Endothelial cell of umbilical vein (primary cell): ENCODE measurements around the gene ADCY9. TPM values are rescaled to one million over a fixed set of nuclear protein-coding genes. Genes with fewer than 3 reads are reported as not detected.

Experiments
- BruUV-seq: library from RNA; stranded (reverse); fragments of 400-500 nt; replicated peaks from 2 replicates; lab custom pipeline; 2021; lab: Mats Ljungman, UMichigan
- CTCF ChIA-PET: fragments of 300-600, 350-600 bp; sonication (Branson Sonifier 250); formaldehyde crosslinking; loops from one replicate; lab custom pipeline; 2021; ENCODE audit warnings: antibody characterized with exemption, inconsistent platforms; lab: Charles Lee
- POLR2A ChIA-PET: fragments of 300-600, 350-600 bp; sonication (Branson Sonifier 250); formaldehyde crosslinking; loops from one replicate; lab custom pipeline; 2021; ENCODE audit warnings: antibody characterized with exemption, inconsistent platforms; lab: Charles Lee
- DNase-seq: peaks from one replicate; pipeline ENCODE4 v3.0.0-alpha.2; 2011; ENCODE audit warnings: low read depth, low spot score
- FAIRE-seq: peaks from 2 replicates; lab custom pipeline; 2011; peaks lifted over from hg19 to GRCh38; lab: Jason Lieb, UNC
- H2AFZ ChIP-seq: 2 replicates; pipeline ENCODE4 v1.6.0; 2012; ENCODE audit warnings: low read depth, low read length, control low read depth, inconsistent platforms
- H3K27ac ChIP-seq: 2 replicates; pipeline ENCODE4 v1.5.1; 2011; ENCODE audit warnings: low read depth, mild to moderate bottlenecking, control low read depth, low read length, moderate library complexity; ENCODE audit not compliant: insufficient read depth
- H3K27me3 ChIP-seq, 2 experiments: 2 replicates each; pipeline versions ENCODE4 v1.6.0 to v1.6.1; 2011; ENCODE audit warnings: low read length in 2 of 2, mixed read lengths in 1 of 2; ENCODE audit not compliant: control insufficient read depth in 2 of 2, insufficient read depth in 2 of 2
- H3K36me3 ChIP-seq, 2 experiments: 2 replicates in 1 of 2; 3 replicates in 1 of 2; pipeline ENCODE4 v1.5.1; 2011; ENCODE audit warnings: low read length in 2 of 2, mild to moderate bottlenecking in 1 of 2, moderate library complexity in 1 of 2; ENCODE audit not compliant: control insufficient read depth in 2 of 2, insufficient read depth in 2 of 2; ENCODE audit errors: extremely low read depth in 1 of 2
- H3K4me1 ChIP-seq: 3 replicates; pipeline ENCODE4 v1.5.1; 2011; ENCODE audit warnings: mild to moderate bottlenecking, low read length; ENCODE audit not compliant: control insufficient read depth, insufficient read depth; ENCODE audit errors: extremely low read depth
- H3K4me2 ChIP-seq: 2 replicates; pipeline ENCODE4 v1.6.1; 2011; ENCODE audit warnings: low read length, control low read depth, mixed read lengths; ENCODE audit not compliant: insufficient read depth
- H3K4me3 ChIP-seq, 3 experiments: fragments of 200-600 bp in 1 of 3; sonication (generic), shearing (Covaris generic) in 1 of 3; replicated peaks in 1 of 3; 2 replicates each; pipeline ENCODE4 v1.5.1; 2011 to 2016; ENCODE audit warnings: control low read depth in 3 of 3, low read length in 3 of 3, mild to moderate bottlenecking in 2 of 3, inconsistent platforms in 1 of 3, low read depth in 1 of 3, moderate library complexity in 1 of 3; ENCODE audit not compliant: insufficient read depth in 1 of 3
- H3K79me2 ChIP-seq: 2 replicates; pipeline ENCODE4 v1.6.0; 2012; ENCODE audit warnings: low read length, inconsistent platforms; ENCODE audit not compliant: control insufficient read depth, insufficient read depth
- H3K9ac ChIP-seq: replicated peaks from 2 replicates; pipeline ENCODE3; 2011; ENCODE audit warnings: low read length, control low read depth; ENCODE audit not compliant: insufficient read depth; ENCODE audit errors: extremely low read depth
- H3K9me1 ChIP-seq: replicated peaks from 3 replicates; pipeline ENCODE4 v1.6.0; 2011; ENCODE audit warnings: mild to moderate bottlenecking, low read length; ENCODE audit not compliant: control insufficient read depth, insufficient read depth; ENCODE audit errors: extremely low read depth
- H3K9me3 ChIP-seq: replicated peaks from 2 replicates; pipeline ENCODE4 v1.5.1; 2012; ENCODE audit warnings: low read length, inconsistent platforms; ENCODE audit not compliant: control insufficient read depth, insufficient read depth
- H4K20me1 ChIP-seq: replicated peaks from 2 replicates; pipeline ENCODE3; 2011; ENCODE audit warnings: mild to moderate bottlenecking, low read length; ENCODE audit not compliant: control insufficient read depth, insufficient read depth; ENCODE audit errors: extremely low read depth
- CTCF ChIP-seq, 2 donors: IDR thresholded peaks; 1 replicate in 1 of 2; 2 replicates in 1 of 2; pipeline ENCODE4 v1.5.1; 2011; ENCODE audit warnings: low read length in 2 of 2, mild to moderate bottlenecking in 2 of 2, moderate library complexity in 2 of 2, control low read depth in 1 of 2, inconsistent platforms in 1 of 2, low read depth in 1 of 2; ENCODE audit not compliant: insufficient read depth in 1 of 2; ENCODE audit errors: extremely low read depth in 1 of 2
- EZH2 ChIP-seq: IDR thresholded peaks from 2 replicates; pipeline ENCODE4 v1.6.1; 2012; ENCODE audit warnings: borderline replicate concordance, low read depth, mild to moderate bottlenecking, moderate library complexity, low read length, inconsistent platforms; ENCODE audit not compliant: severe bottlenecking
- FOS ChIP-seq: IDR thresholded peaks from 2 replicates; pipeline ENCODE4 v1.6.1; 2011; ENCODE audit warnings: mild to moderate bottlenecking, low read length, moderate library complexity, borderline replicate concordance; ENCODE audit not compliant: insufficient read depth
- GATA2 ChIP-seq: IDR thresholded peaks from 2 replicates; pipeline ENCODE4 v1.7.0; 2011; ENCODE audit warnings: low read depth, mild to moderate bottlenecking, moderate library complexity, mixed read lengths, low read length; ENCODE audit not compliant: insufficient read length, insufficient read depth
- JUN ChIP-seq: IDR thresholded peaks from 2 replicates; pipeline ENCODE4 v1.6.1; 2011; ENCODE audit warnings: borderline replicate concordance, low read depth; ENCODE audit not compliant: insufficient read length, insufficient read depth
- MYC ChIP-seq: IDR thresholded peaks from one replicate; pipeline ENCODE4 v1.6.1; 2011; ENCODE audit warnings: mild to moderate bottlenecking, low read depth, low read length
- POLR2A ChIP-seq: IDR thresholded peaks from 2 replicates; pipeline ENCODE4 v1.6.1; 2012; ENCODE audit warnings: low read depth, mild to moderate bottlenecking, control low read depth, low read length
- POLR2AphosphoS5 ChIP-seq: IDR thresholded peaks from 2 replicates; pipeline ENCODE4 v1.6.1; 2012; ENCODE audit warnings: low read depth, mild to moderate bottlenecking, control low read depth, low read length, moderate library complexity; ENCODE audit not compliant: insufficient read depth
- dilution Hi-C: fragments of 300-500 bp; cut with MboI; formaldehyde crosslinking; loops from one replicate; pipeline ENCODE4 v1.15.0; 2019; ENCODE audit warnings: low sequenced_read_pairs; ENCODE audit not compliant: extremely low pct_ligation_motif_present
- intact Hi-C: fragments of 100-400 bp; cut with micrococcal nuclease; formaldehyde crosslinking; loops from one replicate; pipeline ENCODE4 v1.10.0; 2022
- polyA plus RNA-seq, 4 experiments: library from polyadenylated mRNA; depleted of rRNA in 3 of 4; stranded (reverse) in 3 of 4; unstranded in 1 of 4; fragments of >200 nt; gene quantifications; 2 replicates each; pipeline versions ENCODE4 v1.2.1 to v1.2.3, GENCODE V29; 2011 to 2012; ENCODE audit warnings: missing spikeins in 1 of 4
- total RNA-seq: library from RNA; stranded (reverse); gene quantifications from 2 replicates; pipeline ENCODE4 v1.2.3, GENCODE V29; 2021
- TF ChIP-seq, protein P1 (sequence below): IDR thresholded peaks from 2 replicates; pipeline ENCODE4 v1.6.1; 2011; ENCODE audit not compliant: insufficient read depth, insufficient read length

Gene ADCY9
- total and polyA plus RNA-seq, 2 donors (not counting 3 experiments of a cell fraction or from before 2014, with no cell fraction given): 6.8 to 14.0 TPM

DNA sequence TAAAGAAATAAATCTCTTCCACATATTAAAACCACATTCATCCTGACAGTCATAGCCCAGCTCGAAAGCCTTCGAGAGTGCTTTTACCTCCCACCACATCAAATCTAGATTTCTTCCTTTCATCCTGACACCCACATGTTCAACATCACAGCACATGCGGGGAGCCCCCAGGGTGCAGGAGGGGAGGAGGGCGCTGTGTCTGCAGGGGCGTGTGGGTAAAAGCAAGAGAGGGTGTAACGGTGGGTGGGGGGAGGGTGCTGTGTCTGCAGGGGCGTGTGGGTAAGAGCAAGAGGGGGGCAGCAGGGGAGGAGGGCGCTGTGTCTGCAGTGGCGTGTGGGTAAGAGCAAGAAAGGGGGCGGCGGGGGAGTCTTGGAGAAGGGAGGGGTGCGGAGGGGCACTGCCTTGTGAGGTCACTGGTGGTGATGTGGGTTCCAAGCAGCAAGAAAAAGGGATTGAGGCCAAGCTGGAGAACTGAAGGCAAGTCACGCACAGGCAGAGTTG is 34.7 kb downstream of the ADCY9 start:
- Histone ChIP-seq H4K20me1 (no peaks in the 10 kb centered on the region), H3K4me2 (no peak overlapping the region), H3K27me3 (no peaks in the 10 kb centered on the region), H3K9me3 (no peaks in the 10 kb centered on the region), H3K36me3 (no peaks in the 10 kb centered on the region), H3K27ac (no peak overlapping the region), H3K4me3 (no peak overlapping the region), H3K9me1 (no peaks in the 10 kb centered on the region), H2AFZ (no peak overlapping the region), H3K9ac (no peak overlapping the region), H3K4me1 (no peaks in the 10 kb centered on the region), H3K79me2 (no peaks in the 10 kb centered on the region)
- dilution Hi-C loops (no loop called here), intact Hi-C loops (no loop called here)
- POLR2A ChIA-PET: no interaction called here
- TF ChIP-seq POLR2A: no peak
- no peak for TF ChIP-seq JUN
- TF ChIP-seq EZH2: no peak
- TF ChIP-seq, protein P1, sequence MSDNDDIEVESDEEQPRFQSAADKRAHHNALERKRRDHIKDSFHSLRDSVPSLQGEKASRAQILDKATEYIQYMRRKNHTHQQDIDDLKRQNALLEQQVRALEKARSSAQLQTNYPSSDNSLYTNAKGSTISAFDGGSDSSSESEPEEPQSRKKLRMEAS: no peak
- TF ChIP-seq POLR2AphosphoS5: no peak
- no peak for TF ChIP-seq GATA2
- no peak for TF ChIP-seq CTCF (IDR thresholded peaks at IDR 0.05; ENCODE audit: extremely low read depth in 1 of 2, insufficient read depth in 1 of 2, low read depth in 1 of 2, low read length in 2 of 2)
- TF ChIP-seq MYC: no peak
- no peak for TF ChIP-seq FOS
- CTCF ChIA-PET: no interaction called here
- no peak for DNase-seq
- BruUV-seq: no TSS peak
- FAIRE-seq: no peak
